GM03348 (cell line): ENCODE measurements around the gene KIR3DL1.
"Not testable (repeated sequence)": the region's sequence is repeated elsewhere in the genome, so short reads cannot be mapped to it uniquely, and the experiment has no call there.

Experiments
- DNase-seq: peaks from one replicate; pipeline ENCODE4 v3.0.0; 2012; ENCODE audit warnings: low spot score

Gene KIR3DL1

DNA sequence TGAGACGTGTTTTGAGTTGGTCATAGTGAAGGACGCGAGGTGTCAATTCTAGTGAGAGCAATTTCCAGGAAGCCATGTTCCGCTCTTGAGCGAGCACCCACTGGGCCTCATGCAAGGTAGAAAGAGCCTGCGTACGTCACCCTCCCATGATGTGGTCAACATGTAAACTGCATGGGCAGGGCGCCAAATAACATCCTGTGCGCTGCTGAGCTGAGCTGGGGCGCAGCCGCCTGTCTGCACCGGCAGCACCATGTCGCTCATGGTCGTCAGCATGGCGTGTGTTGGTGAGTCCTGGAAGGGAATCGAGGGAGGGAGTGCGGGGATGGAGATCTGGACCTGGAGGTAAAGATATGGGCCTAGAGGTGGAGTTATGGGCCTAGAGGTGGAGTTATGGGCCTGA lies at the start of gene KIR3DL1:
Gene KIR3DL1, plus strand, starts transcription at position 218 of the 400 bp plus-strand sequence.
- not testable (repeated sequence) for DNase-seq

DNA sequence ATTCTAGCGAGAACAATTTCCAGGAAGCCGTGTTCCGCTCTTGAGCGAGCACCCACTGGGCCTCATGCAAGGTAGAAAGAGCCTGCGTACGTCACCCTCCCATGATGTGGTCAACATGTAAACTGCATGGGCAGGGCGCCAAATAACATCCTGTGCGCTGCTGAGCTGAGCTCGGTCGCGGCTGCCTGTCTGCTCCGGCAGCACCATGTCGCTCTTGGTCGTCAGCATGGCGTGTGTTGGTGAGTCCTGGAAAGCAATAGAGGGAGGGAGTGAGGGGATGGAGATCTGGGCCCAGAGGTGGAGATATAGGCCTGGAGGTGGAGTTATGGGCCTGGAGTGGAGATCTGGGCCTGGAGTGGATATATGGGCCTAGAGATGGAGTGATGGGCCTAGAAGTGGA lies 46.6 kb upstream of the KIR3DL1 start, which contains the start of gene KIR2DL1:
Gene KIR2DL1, plus strand, starts transcription at position 148 of the 400 bp plus-strand sequence. Its CDS starts 58 bp downstream, at position 206.
- not testable (repeated sequence) for DNase-seq

DNA sequence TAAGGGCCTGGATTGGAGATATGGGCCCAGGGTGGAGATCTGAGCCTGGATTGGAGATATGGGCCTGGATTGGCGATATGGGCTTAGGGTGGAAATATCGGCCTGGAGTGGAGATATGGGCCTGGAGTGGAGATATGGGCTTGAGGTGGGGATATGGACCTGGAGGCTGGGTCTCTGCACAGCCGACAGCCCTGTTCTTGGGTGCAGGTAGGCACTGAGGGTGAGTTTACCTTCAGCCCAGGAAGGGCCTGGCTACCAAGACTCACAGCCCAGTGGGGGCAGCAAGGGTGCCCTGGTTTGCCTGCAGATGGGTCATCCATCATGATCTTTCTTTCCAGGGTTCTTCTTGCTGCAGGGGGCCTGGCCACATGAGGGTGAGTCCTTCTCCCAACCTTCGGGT lies 45.8 kb upstream of the KIR3DL1 start:
- DNase-seq = not testable (repeated sequence)

DNA sequence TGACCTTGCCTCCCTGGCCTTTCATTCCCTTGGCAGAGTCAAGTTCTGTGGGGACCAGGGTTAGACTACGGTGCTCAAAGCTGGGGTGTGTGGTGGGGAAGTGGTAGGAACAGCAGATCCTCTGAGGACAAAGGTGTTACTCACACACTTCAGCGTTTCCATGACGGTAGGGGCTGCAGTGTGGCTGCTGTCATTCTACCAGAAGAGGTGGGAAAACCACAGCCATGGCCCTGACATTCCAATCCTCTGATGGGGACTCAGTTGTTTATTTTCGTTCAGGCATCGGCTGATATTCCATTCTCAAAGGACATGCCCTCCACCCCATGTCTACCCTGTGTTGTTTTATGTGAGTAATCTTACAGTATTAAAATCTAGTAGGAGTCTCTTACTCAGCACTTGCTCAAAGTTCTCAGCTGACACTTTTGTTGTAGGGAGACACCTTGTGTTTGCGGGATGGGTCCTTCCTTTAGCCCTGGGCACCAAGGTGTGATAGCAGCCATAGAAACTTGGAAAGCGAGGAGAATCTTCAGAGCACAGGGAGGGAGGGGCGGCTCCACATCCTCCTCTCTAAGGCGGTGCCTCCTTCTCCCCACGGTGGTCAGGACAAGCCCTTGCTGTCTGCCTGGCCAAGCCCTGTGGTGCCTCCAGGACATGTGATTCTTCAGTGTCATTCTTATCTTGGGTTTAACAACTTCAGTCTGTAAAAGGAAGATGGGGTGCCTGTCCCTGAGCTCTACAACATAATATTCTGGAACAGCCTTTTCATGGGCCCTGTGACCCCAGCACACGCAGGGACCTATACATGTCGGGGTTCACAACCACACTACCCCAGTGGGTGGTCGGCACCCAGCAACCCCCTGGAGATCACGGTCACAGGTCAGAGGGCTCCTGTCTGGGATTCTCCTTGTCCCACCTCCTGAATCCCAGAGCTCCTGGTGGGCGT lies 45.0 kb upstream of the KIR3DL1 start:
- not testable (repeated sequence) for DNase-seq

GRCh38 chr19:54772666-54773065 lies 43.6 kb upstream of the KIR3DL1 start:
- not testable (repeated sequence) for DNase-seq

DNA sequence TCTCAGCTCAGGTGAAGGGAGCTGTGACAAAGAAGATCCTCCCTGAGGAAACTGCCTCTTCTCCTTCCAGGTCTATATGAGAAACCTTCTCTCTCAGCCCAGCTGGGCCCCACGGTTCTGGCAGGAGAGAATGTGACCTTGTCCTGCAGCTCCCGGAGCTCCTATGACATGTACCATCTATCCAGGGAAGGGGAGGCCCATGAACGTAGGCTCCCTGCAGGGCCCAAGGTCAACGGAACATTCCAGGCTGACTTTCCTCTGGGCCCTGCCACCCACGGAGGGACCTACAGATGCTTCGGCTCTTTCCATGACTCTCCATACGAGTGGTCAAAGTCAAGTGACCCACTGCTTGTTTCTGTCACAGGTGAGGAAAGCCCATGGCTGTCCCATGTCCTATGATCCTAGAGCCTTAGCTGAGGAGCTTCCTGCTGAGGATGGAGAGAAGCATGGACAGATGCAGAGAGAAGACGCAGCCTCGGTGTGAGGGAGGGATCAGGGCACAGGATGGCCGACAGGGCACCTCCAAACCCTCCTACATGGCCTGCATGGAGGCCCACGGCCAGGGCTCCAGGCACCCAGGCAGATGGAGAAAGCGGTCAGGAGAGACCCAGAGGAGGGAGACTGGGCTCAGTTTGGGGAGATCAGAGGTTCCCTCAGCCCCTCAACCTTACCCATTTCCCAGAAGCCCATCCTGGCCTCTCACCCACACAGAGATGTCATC lies 41.0 kb upstream of the KIR3DL1 start:
- DNase-seq = not testable (repeated sequence)

DNA sequence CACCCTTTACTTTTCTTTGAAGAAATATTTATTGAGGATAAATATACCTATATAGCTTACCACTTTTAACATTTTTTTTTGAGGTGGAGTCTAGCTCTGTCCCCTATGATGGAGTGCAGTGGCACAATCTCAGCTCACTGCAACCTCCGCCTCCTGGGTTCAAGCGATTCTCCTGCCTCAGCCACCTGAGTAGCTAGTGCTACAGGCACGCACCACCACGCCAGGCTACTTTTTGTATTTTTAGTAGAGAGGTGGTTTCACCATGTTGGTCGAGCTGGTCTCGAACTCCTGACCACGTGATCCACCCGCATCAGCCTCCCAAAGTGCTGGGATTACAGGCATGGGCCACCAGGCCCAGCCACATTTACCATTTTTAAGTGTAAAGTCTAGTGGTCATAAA lies 40.4 kb upstream of the KIR3DL1 start:
- not testable (repeated sequence) for DNase-seq

GRCh38 chr19:54777851-54778250 lies 38.4 kb upstream of the KIR3DL1 start:
- not testable (repeated sequence) for DNase-seq

GRCh38 chr19:54778896-54779295 lies 37.4 kb upstream of the KIR3DL1 start:
- DNase-seq = not testable (repeated sequence)

DNA sequence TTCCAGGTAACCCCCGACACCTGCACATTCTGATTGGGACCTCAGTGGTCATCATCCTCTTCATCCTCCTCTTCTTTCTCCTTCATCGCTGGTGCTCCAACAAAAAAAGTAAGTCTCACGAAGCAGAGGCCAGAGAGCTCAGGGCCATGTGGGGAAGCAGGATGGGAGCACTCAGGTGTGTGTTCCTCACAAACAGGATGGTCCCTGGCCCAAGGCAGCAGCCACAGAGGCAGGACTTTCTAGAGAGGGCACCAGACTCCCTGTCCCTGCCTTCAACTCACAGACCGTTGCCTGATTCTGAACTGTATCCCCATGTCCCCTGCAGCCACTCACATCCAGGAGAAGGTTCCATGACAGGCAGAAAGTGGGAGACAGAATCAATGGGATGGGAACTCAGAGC lies 33.4 kb upstream of the KIR3DL1 start:
- DNase-seq = not testable (repeated sequence)

DNA sequence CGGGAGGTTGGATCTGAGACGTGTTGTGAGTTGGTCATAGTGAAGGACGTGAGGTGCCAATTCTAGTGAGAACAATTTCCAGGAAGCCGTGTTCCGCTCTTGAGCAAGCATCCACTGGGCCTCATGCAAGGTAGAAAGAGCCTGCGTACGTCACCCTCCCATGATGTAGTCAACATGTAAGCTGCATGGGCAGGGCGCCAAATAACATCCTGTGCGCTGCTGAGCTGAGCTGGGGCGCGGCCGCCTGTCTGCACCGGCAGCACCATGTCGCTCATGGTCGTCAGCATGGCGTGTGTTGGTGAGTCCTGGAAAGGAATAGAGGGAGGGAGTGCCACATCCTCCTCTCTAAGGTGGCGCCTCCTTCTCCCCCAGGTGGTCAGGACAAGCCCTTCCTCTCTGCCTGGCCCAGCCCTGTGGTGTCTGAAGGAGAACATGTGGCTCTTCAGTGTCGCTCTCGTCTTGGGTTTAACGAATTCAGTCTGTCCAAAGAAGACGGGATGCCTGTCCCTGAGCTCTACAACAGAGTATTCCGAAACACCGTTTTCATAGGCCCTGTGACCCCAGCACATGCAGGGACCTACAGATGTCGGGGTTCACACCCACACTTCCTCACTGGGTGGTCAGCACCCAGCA lies 30.1 kb upstream of the KIR3DL1 start:
- not testable (repeated sequence) for DNase-seq

GRCh38 chr19:54788154-54788553 lies 28.1 kb upstream of the KIR3DL1 start:
- DNase-seq = not testable (repeated sequence)

- DNase-seq = no peak
Observed at GRCh38 chr19:54790711-54791110, 25.6 kb upstream of the KIR3DL1 start.

- no peak for DNase-seq
Observed at GRCh38 chr19:54791476-54791875, 24.8 kb upstream of the KIR3DL1 start.

GRCh38 chr19:54792814-54793213 lies 23.5 kb upstream of the KIR3DL1 start:
- DNase-seq = no peak

GRCh38 chr19:54795758-54796157 lies 20.5 kb upstream of the KIR3DL1 start:
- DNase-seq = no peak

GRCh38 chr19:54803410-54803809 lies 12.9 kb upstream of the KIR3DL1 start, which contains the start of gene KIR2DL4:
Gene KIR2DL4 (plus strand): TSS chr19:54803610. CDS start chr19:54803652, 42 bp downstream.
- no peak for DNase-seq

DNA sequence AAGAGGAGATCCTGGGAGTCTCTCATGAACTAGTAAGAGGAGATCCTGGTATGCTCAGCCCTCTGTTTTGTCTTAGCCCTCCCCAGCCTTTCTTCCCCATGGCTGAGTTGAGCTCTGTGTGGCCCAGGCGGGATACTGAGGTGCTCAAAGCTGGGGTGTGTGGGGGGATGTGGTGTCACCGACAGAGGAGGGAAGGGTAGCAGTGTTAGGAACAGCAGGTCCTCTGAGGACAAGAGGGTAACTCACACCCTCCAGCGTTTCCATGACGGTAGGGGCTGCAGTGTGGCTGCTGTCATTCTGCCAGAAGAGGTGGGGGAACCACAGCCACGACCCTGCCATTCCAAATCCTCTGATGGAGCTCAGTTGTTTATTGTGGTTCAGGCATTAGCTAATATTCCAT lies 12.2 kb upstream of the KIR3DL1 start:
- no peak for DNase-seq

DNA sequence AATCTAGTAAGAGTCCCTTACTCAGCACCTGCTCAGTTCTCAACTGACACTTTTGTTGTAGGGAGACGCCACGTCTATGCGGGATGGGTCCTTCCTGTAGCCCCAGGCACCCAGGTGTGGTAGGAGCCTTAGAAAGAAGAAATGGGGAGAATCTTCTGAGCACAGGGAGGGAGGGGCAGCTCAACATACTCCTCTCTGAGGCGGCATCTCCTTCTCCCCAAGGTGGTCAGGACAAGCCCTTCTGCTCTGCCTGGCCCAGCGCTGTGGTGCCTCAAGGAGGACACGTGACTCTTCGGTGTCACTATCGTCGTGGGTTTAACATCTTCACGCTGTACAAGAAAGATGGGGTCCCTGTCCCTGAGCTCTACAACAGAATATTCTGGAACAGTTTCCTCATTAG lies 11.7 kb upstream of the KIR3DL1 start:
- no peak for DNase-seq

- DNase-seq = no peak
Observed at GRCh38 chr19:54805665-54806515, 10.4 kb upstream of the KIR3DL1 start.

DNA sequence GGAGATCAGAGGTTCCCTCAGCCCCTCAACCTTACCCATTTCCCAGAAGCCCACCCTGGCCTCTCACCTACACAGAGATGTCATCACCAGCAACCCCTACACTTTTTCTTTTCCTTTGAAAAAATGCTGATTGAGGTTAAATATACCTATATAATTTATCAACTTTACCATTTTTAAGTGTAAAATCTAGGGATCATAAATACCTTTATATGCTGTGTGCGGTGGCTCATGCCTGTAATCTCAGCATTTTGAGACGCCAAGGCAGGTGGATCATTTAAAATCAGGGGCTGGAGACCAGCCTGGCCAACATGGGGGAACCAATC lies 9.8 kb upstream of the KIR3DL1 start:
- DNase-seq = no peak
